OCI-LY3 (cell line): Measurements from ENCODE around the gene ILDR2.

Experiments
- H2AFZ ChIP-seq: fragments of 200-600, 300-600 bp; shearing (Covaris generic); 2 replicates; pipeline ENCODE4 v1.6.0; 2014; ENCODE audit warnings: antibody characterized with exemption, low read depth, low read length
- H3K27ac ChIP-seq: fragments of 200-600, 300-600 bp; sonication (generic); 2 replicates; pipeline ENCODE4 v1.5.1; 2014; ENCODE audit warnings: mild to moderate bottlenecking, low read length, moderate library complexity, mixed read lengths
- H3K27me3 ChIP-seq: fragments of 200-600, 300-600 bp; sonication (generic); 2 replicates; pipeline ENCODE4 v1.6.1; 2014; ENCODE audit warnings: low read depth, low read length, mixed read lengths
- H3K36me3 ChIP-seq: fragments of 200-600, 300-600 bp; sonication (generic); replicated peaks from 2 replicates; pipeline ENCODE3; 2014; ENCODE audit warnings: low read depth, low read length, mixed read lengths
- H3K4me1 ChIP-seq: fragments of 300-600, 200-600 bp; sonication (generic); 2 replicates; pipeline ENCODE4 v1.6.1; 2014; ENCODE audit warnings: low read length, mixed read lengths
- H3K4me2 ChIP-seq: fragments of 200-600, 300-600 bp; sonication (generic); 2 replicates; pipeline ENCODE4 v1.6.1; 2014; ENCODE audit warnings: low read length, mixed read lengths
- H3K4me3 ChIP-seq: fragments of 300-600, 200-600 bp; sonication (generic); 2 replicates; pipeline ENCODE4 v1.5.1; 2014; ENCODE audit warnings: antibody characterized with exemption, mild to moderate bottlenecking, low read length, moderate library complexity
- H3K79me2 ChIP-seq: fragments of 300-600, 200-600 bp; shearing (Covaris generic); 2 replicates; pipeline ENCODE4 v1.6.1; 2014; ENCODE audit warnings: mild to moderate bottlenecking, low read length, mixed read lengths
- H3K9ac ChIP-seq: fragments of 300-600, 200-600 bp; shearing (Covaris generic); 2 replicates; pipeline ENCODE4 v1.6.0; 2014; ENCODE audit warnings: mild to moderate bottlenecking, low read length, moderate library complexity
- H3K9me3 ChIP-seq: fragments of 200-600, 300-600 bp; shearing (Covaris generic); 2 replicates; pipeline ENCODE4 v1.6.1; 2014; ENCODE audit warnings: low read length, mixed read lengths; ENCODE audit not compliant: insufficient read depth
- H4K20me1 ChIP-seq: fragments of 200-600, 300-600 bp; sonication (generic); 2 replicates; pipeline ENCODE4 v1.6.1; 2016; ENCODE audit warnings: low read length, mixed read lengths; ENCODE audit not compliant: insufficient read depth
- EZH2phosphoT487 ChIP-seq: fragments of 200-600 bp; shearing (Covaris generic); IDR thresholded peaks from 2 replicates; pipeline ENCODE4 v1.6.1; 2018; ENCODE audit warnings: antibody characterized with exemption, mixed run types, low read depth
- TF ChIP-seq, protein P1 (sequence below): fragments of 200-600, 300-600 bp; sonication (generic); IDR thresholded peaks from 2 replicates; pipeline ENCODE4 v1.5.1; 2014; ENCODE audit warnings: antibody characterized with exemption, low read length, low read depth

The ILDR2 gene

DNA sequence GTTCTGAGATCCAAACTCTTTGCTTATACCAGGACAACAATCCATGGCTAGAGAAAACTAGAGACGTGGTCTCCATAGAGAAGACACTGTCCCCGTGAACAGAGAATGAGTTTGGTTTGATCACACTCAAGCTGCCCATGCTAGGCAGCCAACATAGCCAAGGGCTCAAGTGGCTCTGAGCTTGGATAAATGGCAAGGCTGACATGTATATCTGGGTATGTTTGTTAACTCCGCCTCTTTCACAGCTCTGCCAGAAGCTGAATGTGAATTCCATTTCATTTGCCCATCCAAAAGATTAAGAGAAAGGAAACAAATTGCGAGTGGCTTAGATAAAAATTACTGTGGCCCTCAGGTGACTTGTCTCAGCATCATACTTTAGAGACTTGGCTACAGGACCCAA lies 38.0 kb downstream of the ILDR2 start:
- Histone ChIP-seq H3K79me2 (no peaks in the 10 kb centered on the region), H4K20me1 (no peaks in the 10 kb centered on the region), H3K9ac (no peak overlapping the region), H3K4me3 (no peak overlapping the region), H3K27me3 (no peaks in the 10 kb centered on the region), H3K4me2 (no peak overlapping the region), H3K4me1 (peaks cover 14% of the 10 kb centered on the region), H3K27ac (no peak overlapping the region), H2AFZ (no peak overlapping the region), H3K36me3 (no peaks in the 10 kb centered on the region), H3K9me3 (no peaks in the 10 kb centered on the region)
- TF ChIP-seq, protein P1, sequence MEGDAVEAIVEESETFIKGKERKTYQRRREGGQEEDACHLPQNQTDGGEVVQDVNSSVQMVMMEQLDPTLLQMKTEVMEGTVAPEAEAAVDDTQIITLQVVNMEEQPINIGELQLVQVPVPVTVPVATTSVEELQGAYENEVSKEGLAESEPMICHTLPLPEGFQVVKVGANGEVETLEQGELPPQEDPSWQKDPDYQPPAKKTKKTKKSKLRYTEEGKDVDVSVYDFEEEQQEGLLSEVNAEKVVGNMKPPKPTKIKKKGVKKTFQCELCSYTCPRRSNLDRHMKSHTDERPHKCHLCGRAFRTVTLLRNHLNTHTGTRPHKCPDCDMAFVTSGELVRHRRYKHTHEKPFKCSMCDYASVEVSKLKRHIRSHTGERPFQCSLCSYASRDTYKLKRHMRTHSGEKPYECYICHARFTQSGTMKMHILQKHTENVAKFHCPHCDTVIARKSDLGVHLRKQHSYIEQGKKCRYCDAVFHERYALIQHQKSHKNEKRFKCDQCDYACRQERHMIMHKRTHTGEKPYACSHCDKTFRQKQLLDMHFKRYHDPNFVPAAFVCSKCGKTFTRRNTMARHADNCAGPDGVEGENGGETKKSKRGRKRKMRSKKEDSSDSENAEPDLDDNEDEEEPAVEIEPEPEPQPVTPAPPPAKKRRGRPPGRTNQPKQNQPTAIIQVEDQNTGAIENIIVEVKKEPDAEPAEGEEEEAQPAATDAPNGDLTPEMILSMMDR, result no peak
- no peak for TF ChIP-seq EZH2phosphoT487

DNA sequence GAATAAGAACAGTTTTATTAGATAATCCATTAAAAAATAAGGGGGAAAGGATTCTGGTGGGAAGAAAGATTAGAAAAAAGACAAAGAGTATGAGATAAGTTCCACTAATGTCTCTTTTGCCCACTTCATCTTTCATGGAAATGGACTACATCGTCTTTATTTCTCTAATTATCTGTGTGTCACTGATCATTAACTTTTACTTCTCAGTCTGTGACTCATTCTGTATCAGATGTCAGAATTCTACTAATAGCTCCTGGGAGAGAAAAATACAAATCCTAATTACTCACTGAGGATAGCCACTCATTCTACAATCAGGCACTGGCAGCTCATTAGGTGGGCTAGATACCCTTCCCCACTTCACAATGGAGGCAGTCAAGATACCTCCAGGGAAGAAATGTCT lies 41.7 kb downstream of the ILDR2 start:
- Histone ChIP-seq H3K9me3 (no peaks in the 10 kb centered on the region), H3K36me3 (no peaks in the 10 kb centered on the region), H3K27ac (no peak overlapping the region), H2AFZ (no peak overlapping the region), H3K9ac (no peak overlapping the region), H3K27me3 (no peaks in the 10 kb centered on the region), H3K79me2 (no peaks in the 10 kb centered on the region), H3K4me2 (peak overlapping the region; percentile 27), H3K4me1 (peaks cover 27% of the 10 kb centered on the region), H4K20me1 (no peaks in the 10 kb centered on the region), H3K4me3 (no peak overlapping the region)
- no peak for TF ChIP-seq EZH2phosphoT487
- TF ChIP-seq, protein P1, result no peak

DNA sequence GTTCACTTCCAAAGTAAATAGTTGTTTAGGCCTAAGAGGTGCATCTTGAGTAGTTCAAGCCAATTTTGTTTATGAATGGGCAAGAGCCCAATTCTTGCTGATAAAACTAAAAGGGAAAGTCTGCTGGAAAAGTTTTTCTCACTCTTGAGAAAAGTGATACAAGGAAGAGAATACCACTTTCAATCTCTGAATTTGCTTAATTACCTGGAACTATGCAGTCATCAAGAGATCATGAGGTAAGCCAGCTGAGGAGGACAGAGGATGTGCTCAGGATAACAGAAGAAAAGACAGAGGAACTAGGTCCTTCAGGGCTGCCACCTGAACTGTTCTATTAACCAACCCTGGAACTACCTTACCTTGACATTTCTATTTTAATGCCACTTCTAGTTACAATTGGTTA lies 42.2 kb downstream of the ILDR2 start:
- no peaks in the 10 kb centered on the region for H4K20me1 ChIP-seq
- no peaks in the 10 kb centered on the region for H3K36me3 ChIP-seq
- H3K27me3 ChIP-seq, result no peaks in the 10 kb centered on the region
- H3K4me2 ChIP-seq, result peak overlapping the region; percentile 27
- no peak overlapping the region for H3K27ac ChIP-seq
- no peak overlapping the region for H2AFZ ChIP-seq
- TF ChIP-seq EZH2phosphoT487, result no peak
- TF ChIP-seq, protein P1, result no peak
- H3K4me3 ChIP-seq, result no peak overlapping the region
- H3K9me3 ChIP-seq, result no peaks in the 10 kb centered on the region
- no peaks in the 10 kb centered on the region for H3K79me2 ChIP-seq
- H3K9ac ChIP-seq, result no peak overlapping the region
- peaks cover 30% of the 10 kb centered on the region for H3K4me1 ChIP-seq

DNA sequence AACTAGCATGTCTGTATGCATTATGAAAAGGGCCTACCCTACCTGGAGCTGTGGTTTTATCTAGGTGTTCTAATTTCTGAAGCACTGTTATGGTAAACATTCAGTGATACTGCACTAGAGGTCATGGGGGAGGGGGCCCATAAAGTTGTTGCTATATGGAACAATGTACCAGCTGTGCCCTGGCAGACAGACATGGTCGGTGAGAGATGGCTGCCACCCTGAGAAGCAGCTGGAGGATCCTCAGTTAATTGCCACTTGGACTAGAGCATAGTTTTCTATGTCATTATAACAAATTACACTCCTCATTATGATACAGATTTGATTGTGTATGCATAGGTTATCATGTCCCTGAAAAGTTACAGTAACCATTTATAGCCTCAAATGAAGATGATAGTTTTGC lies 45.4 kb downstream of the ILDR2 start:
- H3K9ac ChIP-seq, result no peak overlapping the region
- no peak overlapping the region for H3K27ac ChIP-seq
- no peaks in the 10 kb centered on the region for H3K9me3 ChIP-seq
- no peak for TF ChIP-seq EZH2phosphoT487
- TF ChIP-seq, protein P1, result no peak
- H3K27me3 ChIP-seq, result no peaks in the 10 kb centered on the region
- no peak overlapping the region for H3K4me3 ChIP-seq
- H3K4me2 ChIP-seq, result no peak overlapping the region
- no peaks in the 10 kb centered on the region for H4K20me1 ChIP-seq
- H3K4me1 ChIP-seq, result peaks cover 41% of the 10 kb centered on the region
- H3K36me3 ChIP-seq, result no peaks in the 10 kb centered on the region
- no peak overlapping the region for H2AFZ ChIP-seq
- no peaks in the 10 kb centered on the region for H3K79me2 ChIP-seq
